Endometrial microvascular endothelial cells (primary cell): ENCODE results near the gene FYCO1. TPM values are rescaled to one million over a fixed set of nuclear protein-coding genes. Genes with fewer than 3 reads are reported as not detected.
"Not testable (repeated sequence)": the region's sequence is repeated elsewhere in the genome, so short reads cannot be mapped to it uniquely, and the experiment has no call there.

Source experiments
- in situ Hi-C: cut with HindIII; loops from 2 replicates; pipeline ENCODE4 v1.10.0; 2017; ENCODE audit warnings: low sequenced_read_pairs, low pct_unique_long_range_greater_than_20kb; ENCODE audit errors: inconsistent ontology term
- total RNA-seq: library from RNA; depleted of rRNA; stranded (reverse); fragments of >200 nt; gene quantifications from one replicate; pipeline ENCODE4 v1.2.3, GENCODE V29; 2015; ENCODE audit errors: inconsistent ontology term

The FYCO1 gene
- total RNA-seq, 1 donor from 2014 or later = 13.4 TPM

- in situ Hi-C loops = no loop called here
These were observed 17.9 kb upstream of the FYCO1 start for GRCh38 chr3:46013316-46014094.

- in situ Hi-C loops = no loop called here
These were observed 16.6 kb upstream of the FYCO1 start for GRCh38 chr3:46012246-46012645.

GRCh38 chr3:46010519-46011113 lies 15.0 kb upstream of the FYCO1 start:
- in situ Hi-C loops = no loop called here

GRCh38 chr3:46008058-46008457 lies 12.4 kb upstream of the FYCO1 start:
- in situ Hi-C loops = no loop called here

- in situ Hi-C loops = no loop called here
These were observed 11.7 kb upstream of the FYCO1 start for GRCh38 chr3:46007280-46007679.

GRCh38 chr3:46006238-46007032 lies 10.8 kb upstream of the FYCO1 start:
- in situ Hi-C loops = no loop called here

- in situ Hi-C loops = not testable (repeated sequence)
These were observed 8.1 kb upstream of the FYCO1 start for GRCh38 chr3:46003706-46004105.

- in situ Hi-C loops = no loop called here
These were observed 5.6 kb upstream of the FYCO1 start for GRCh38 chr3:46001178-46001577.

GRCh38 chr3:45997942-45998341 lies 2.3 kb upstream of the FYCO1 start:
- in situ Hi-C loops = no loop called here

GRCh38 chr3:45997499-45997898 lies 1.9 kb upstream of the FYCO1 start:
- in situ Hi-C loops = not testable (repeated sequence)

GRCh38 chr3:45994419-45995235 lies 997 bp downstream of the FYCO1 start:
- in situ Hi-C loops = no loop called here

- in situ Hi-C loops = no loop called here
These were observed 2.1 kb downstream of the FYCO1 start for GRCh38 chr3:45993421-45994027.

GRCh38 chr3:45992821-45993221 lies 2.8 kb downstream of the FYCO1 start:
- in situ Hi-C loops = no loop called here

GRCh38 chr3:45992133-45992729 lies 3.4 kb downstream of the FYCO1 start:
- in situ Hi-C loops = no loop called here

- in situ Hi-C loops = no loop called here
These were observed 4.3 kb downstream of the FYCO1 start for GRCh38 chr3:45991341-45991740.

GRCh38 chr3:45990181-45990580 lies 5.4 kb downstream of the FYCO1 start:
- in situ Hi-C loops = no loop called here

GRCh38 chr3:45988804-45989203 lies 6.8 kb downstream of the FYCO1 start:
- in situ Hi-C loops = no loop called here

GRCh38 chr3:45988362-45988761 lies 7.3 kb downstream of the FYCO1 start:
- in situ Hi-C loops = no loop called here
